AG04449 (cell line): ENCODE data around the gene SLC13A5.

Source experiments
- CTCF ChIA-PET: fragments of 350-600 bp; formaldehyde crosslinking; extraction: SDS; loops from one replicate; lab custom pipeline; 2021; ENCODE audit warnings: antibody characterized with exemption; lab: Yijun Ruan, JAX
- POLR2A ChIA-PET: fragments of 400-600, 350-600 bp; formaldehyde crosslinking; extraction: SDS; loops from one replicate; lab custom pipeline; 2020; ENCODE audit warnings: antibody characterized with exemption, inconsistent platforms; lab: Yijun Ruan, JAX
- DNase-seq: peaks from one replicate; pipeline ENCODE4 v3.0.0-alpha.2; 2010; ENCODE audit warnings: low read depth, low spot score
- H3K4me3 ChIP-seq: 2 replicates; pipeline ENCODE4 v1.5.1; 2011; ENCODE audit warnings: low read depth, mild to moderate bottlenecking, control low read depth, low read length
- CTCF ChIP-seq: IDR thresholded peaks from one replicate; pipeline ENCODE4 v1.5.1; 2011; ENCODE audit warnings: mild to moderate bottlenecking, moderate library complexity, low read length, control low read depth, inconsistent platforms; ENCODE audit not compliant: insufficient read depth; ENCODE audit errors: missing control alignments

The SLC13A5 gene

DNA sequence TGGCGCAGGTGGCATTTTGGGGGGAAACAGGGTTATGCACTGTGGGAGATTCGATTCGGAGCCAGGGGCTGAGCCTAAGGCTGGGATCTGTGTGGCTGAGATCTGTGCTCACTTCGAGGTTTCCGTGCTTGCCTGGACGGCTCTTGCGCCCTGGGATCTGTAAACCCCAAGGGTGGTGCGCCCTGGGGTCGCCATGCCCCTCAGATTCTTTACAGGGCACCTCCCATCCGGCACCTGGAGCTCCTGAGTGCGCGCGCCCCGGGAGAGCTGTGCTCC, 377 bp downstream of the SLC13A5 start:
- CTCF ChIA-PET: interaction anchor here (1.0 kb wide), 1 partner anchor 130 kb away, joined by 4 read pairs; no protein-coding TSS in a partner anchor
- no peak for DNase-seq
- TF ChIP-seq CTCF: no peak
- no peak overlapping the region for H3K4me3 ChIP-seq
- POLR2A ChIA-PET: no interaction called here

GRCh38 chr17:6712058-6712853, 913 bp downstream of the SLC13A5 start:
- DNase-seq: no peak
- no peak for TF ChIP-seq CTCF
- ChIA-PET POLR2A (no interaction called here), CTCF (interaction anchor here (1.0 kb wide), 1 partner anchor 131 kb away, joined by 4 read pairs; no protein-coding TSS in a partner anchor)
- no peak overlapping the region for H3K4me3 ChIP-seq

DNA sequence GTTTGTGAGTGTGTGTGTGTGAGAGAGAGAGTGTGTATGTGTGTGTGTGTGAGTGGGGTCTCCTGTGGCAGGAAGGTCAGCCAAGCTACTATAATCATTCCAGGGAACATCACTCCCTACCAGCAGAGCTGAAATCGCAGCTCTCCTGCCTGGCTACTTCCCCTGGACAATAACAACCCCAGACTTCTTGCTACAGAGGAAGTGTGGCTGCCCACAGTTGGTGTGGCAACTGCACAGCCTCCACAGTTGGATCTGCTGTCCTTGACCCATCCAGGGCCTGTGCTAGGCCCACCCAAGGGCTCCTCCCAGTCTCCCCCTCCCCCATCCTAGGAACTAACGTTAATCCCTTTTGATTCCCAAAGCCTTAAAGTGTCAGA, 1.5 kb downstream of the SLC13A5 start:
- POLR2A ChIA-PET: no interaction called here
- CTCF ChIA-PET: interaction anchor here (1.0 kb wide), 1 partner anchor 131 kb away, joined by 4 read pairs; no protein-coding TSS in a partner anchor
- TF ChIP-seq CTCF: no peak
- DNase-seq: no peak
- H3K4me3 ChIP-seq: no peak overlapping the region

DNA sequence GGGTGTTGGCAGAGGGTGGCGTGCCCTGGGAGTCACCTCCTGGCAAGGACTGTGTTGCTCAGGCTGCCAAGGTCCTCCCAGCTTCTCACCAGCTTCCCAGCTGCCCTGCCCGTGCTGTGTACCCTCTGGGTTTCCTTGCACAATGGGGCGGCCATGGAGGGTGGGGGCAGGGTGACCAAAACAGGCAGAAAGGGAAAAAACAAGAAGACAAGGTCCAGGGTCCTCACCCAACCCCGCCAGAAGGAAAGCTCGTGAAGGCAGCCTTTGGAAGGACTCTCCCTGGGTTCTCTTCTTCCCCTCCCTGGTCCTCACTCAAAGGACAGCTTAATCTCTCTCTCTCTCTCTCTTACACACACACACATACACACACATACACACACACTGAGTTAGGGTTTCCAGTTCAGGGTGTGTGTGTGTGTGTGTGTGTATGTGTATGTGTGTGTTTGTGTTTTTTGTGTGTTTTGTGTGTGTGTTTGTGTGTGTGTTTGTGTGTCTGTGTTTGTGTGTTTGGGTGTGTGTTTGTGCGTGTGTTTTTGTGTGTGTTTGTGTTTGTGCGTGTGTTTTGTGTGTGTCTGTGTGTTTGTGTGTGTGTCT, 2.0 kb downstream of the SLC13A5 start:
- CTCF ChIA-PET: no interaction called here
- POLR2A ChIA-PET: no interaction called here
- no peak for TF ChIP-seq CTCF
- no peak for DNase-seq
- H3K4me3 ChIP-seq: no peak overlapping the region

DNA sequence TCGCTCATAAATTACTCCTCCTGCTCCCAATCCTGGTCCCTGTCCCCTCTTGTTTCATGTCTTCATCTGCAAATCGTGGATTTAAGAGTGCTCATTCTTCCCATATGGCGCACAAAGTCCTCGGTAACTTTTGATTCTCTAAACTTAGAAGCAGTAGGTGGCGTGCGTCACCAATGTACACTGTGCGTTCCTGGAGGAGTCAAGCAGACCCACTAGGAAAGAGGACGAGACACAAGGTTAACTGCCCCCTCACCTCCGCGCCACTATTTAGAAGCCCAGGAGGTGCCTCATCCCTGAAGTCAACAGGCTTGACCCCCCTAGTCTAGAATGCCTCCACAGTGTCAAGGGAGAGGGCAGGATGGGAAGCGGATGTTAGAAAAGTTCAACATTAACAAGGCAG, 2.9 kb downstream of the SLC13A5 start:
- no peak for TF ChIP-seq CTCF
- CTCF ChIA-PET: no interaction called here
- POLR2A ChIA-PET: no interaction called here
- H3K4me3 ChIP-seq: no peak overlapping the region
- no peak for DNase-seq

DNA sequence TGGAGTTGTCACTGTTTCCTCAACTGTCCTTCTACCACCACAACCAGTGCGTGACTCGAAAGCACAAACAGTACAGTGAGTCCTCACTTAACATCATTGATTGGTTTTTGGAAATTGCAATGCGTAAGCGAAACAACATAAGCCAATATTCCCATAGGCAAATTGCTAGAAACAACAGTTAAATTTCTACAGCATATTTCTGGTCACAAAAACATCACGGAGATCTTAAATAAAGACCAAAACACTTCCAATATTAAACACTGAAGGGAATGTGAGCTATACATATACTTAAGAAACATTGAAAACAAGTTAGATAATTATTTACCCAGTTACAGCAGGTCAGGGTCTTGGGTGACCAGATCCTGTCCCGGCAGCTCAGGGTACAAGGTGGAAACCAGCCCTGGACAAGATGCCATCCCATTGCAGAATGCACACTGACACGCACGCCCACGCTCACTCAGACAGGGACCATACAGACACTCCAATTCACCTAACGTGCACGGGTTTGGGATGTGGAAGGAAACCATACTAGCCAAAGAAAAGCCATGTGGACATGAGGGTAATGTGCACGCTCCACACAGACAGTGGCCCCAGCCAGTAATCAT, 4.7 kb downstream of the SLC13A5 start:
- H3K4me3 ChIP-seq: no peak overlapping the region
- no peak for TF ChIP-seq CTCF
- CTCF ChIA-PET: interaction anchor here (1.0 kb wide), 1 partner anchor 135 kb away, joined by 3 read pairs; no protein-coding TSS in a partner anchor
- no peak for DNase-seq
- POLR2A ChIA-PET: no interaction called here
